GM19324 (cell line): ENCODE results near the gene DNAH8.

Source experiments
- ATAC-seq: cut with Tn5 transposase; IDR thresholded peaks from one replicate; pipeline ENCODE4 v1.9.1; 2021; ENCODE audit warnings: mild to moderate bottlenecking, moderate library complexity; ENCODE audit not compliant: unreplicated experiment, low FRiP score

DNAH8 gene

GRCh38 chr6:38739532-38739931 is 24.4 kb downstream of the DNAH8 start:
- ATAC-seq = no peak

- no peak for ATAC-seq
Observed at GRCh38 chr6:38749473-38749872, 34.4 kb downstream of the DNAH8 start.

- no peak for ATAC-seq
Observed at GRCh38 chr6:38750968-38751615, 36.0 kb downstream of the DNAH8 start.

DNA sequence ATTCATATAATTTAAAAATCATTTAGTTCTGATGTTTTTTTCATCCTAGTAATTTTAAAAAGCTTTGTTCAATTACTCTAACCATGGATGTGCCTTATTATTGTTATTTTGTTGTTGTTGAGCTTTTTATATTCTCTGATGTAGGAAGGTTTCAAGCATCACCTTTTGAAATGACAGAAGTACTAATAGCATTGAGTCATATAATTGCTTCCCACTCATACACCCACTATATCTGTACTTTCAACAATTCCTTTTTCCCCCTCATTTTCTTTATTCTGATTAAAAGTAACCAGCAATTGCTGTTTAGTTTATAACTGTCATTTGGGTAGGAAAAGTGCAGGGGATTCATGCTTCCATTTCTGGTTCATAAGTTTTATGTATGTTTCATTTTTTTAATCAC is 38.6 kb downstream of the DNAH8 start:
- no peak for ATAC-seq

GRCh38 chr6:38755207-38755606 is 40.1 kb downstream of the DNAH8 start:
- no peak for ATAC-seq

- no peak for ATAC-seq
Observed at GRCh38 chr6:38755874-38756273, 40.8 kb downstream of the DNAH8 start.

GRCh38 chr6:38760097-38760496 is 45.0 kb downstream of the DNAH8 start:
- ATAC-seq = no peak

DNA sequence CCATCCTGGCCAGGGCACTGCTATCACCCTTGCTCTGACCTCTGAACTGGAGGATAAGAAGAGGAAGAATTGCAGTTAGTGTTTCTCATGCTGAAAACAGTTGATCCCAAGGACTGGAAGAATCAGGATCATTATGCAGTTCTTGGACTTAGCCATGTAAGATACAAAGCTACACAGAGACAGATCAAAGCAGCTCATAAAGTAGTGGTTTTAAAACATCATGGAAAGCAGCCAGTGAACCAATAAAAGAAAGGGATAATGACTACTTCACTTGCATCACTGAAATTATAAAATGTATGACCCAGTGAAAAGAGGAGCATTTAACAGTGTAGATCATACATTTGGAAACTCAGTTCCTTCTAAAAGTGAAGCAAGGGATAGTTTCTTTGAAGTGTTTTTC is 47.7 kb downstream of the DNAH8 start:
- no peak for ATAC-seq

DNA sequence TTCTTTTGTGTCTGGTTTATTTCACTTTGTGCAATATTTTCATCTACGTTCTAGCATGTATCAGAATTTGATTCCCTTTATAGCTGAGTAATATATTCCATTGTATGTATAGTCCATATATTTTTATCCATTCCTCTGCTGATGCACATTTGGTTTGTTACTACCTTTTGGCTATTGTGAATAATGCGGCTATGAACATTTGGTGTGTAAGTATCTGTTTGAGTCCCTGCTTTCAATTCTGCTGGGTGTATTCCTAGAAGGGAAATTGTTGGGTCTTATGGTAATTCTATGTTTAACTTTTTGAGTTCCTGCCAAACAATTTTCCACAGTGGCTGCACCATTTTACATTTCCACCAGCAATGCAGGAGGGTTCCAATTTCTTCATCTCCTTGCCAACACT is 52.4 kb downstream of the DNAH8 start:
- ATAC-seq = no peak

DNA sequence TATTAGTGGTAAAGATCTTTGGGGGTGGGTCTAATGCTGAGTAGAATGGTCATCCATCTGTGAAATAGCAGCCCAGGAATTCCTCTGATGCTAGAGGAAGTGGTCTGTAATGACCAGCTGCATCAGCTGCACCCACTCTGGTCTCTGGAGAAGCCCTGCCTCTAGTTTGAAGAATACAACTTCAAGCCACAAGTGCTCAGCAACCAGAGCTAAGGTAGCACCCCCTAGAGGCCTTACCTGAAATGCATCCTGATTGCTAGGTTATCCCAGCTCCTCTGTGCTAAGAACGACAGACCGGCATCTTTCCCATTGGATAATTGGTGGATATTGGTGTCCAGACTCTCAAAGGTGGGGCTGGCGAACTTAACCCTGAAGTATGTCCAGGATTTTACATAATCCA is 58.2 kb downstream of the DNAH8 start:
- ATAC-seq = no peak

DNA sequence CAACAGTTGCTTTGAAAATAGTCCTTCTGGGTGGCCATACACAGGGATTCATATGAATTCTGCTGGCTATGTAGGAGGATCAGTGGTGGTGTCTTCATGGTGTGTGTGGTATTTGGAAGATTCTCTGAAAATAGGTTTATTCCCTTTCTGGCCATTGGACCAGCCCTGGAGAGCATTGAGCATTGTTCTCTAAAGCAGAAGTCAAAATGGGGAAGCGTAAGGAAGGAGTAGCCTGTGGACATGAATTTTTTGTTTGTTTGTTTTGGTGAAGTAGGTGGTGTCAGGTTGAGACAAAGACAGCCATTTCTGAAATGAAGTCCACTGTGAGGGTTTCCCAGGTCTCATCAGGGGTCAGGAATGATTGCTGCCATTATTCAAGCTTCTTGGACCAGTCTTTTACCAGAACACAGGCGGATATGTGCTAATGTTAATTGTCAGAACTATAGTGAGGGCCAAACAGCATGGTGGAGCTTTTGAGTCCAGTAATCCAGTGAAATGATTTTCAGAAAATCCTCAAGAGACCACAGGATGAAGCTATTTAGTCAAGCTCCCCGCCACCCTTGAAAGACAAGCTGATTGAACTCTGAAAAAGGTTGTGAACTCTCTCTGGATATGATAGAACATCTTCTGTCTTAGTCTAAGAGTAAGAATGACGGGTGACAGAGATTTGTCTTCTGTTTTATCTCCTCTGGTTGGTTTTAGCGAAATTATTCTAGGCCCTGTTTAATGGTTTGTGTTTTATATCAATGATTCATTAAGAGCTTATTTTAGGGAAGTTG is 60.0 kb downstream of the DNAH8 start:
- ATAC-seq = no peak

DNA sequence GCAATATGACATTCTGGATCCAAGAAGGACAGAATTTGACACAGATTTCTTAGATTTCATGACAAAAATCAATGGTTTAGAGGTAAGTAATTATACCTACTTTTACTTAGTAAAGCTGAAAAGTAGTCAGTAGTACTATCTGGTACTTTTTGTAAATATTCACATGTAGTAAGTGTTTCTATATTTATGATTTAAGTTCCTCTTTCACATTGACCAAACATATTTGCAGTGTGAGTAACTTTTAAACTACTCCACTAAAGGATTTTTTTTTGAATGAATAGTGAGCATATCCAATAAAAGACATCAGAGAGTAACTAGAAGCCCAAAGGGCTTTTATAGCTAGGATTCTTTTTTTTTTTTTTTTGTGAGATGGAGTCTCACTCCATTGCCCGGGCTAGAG is 60.8 kb downstream of the DNAH8 start:
- ATAC-seq = no peak

GRCh38 chr6:38776515-38776914 is 61.4 kb downstream of the DNAH8 start:
- no peak for ATAC-seq

GRCh38 chr6:38779310-38780062 is 64.4 kb downstream of the DNAH8 start:
- ATAC-seq = no peak

- no peak for ATAC-seq
Observed at GRCh38 chr6:38782616-38783015, 67.5 kb downstream of the DNAH8 start.

GRCh38 chr6:38783443-38784228 is 68.5 kb downstream of the DNAH8 start:
- no peak for ATAC-seq

GRCh38 chr6:38784506-38785235 is 69.6 kb downstream of the DNAH8 start:
- no peak for ATAC-seq

DNA sequence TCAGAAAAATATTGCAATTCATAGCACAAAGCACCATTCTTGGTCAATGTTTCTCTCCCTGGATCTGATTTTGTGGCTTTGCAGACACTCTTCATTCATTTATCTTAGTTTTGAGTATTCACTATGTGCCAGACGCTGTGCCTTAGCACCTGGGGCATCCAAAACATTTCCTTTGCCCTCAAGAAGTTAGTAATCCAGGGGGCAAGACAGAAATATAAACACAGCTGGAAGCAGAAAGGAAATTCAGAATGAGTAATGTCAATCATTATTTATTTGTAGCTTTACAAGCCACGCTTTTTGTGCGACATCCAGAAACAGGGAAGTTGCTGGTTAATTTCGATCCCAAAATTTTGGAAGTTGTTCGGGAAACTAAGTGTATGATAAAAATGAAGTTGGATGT is 71.4 kb downstream of the DNAH8 start:
- no peak for ATAC-seq

DNA sequence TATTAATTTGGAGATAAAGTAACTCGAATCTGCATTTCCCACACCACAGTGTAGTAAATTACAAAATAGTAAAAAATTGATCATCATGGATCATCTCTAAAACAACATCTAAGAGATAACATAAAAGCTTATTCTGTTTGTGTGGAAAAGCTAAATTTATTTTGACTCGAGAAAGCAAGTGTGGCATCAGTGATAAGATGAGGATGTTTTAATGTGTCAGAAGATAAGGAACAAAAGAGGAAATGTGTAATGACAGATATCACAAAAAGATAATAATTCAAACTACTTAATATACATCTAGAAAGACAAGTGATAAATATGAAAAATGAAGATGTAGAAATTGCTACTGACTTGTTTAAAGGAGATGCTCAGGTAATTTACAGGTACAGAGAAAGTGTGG is 74.1 kb downstream of the DNAH8 start:
- ATAC-seq = no peak

DNA sequence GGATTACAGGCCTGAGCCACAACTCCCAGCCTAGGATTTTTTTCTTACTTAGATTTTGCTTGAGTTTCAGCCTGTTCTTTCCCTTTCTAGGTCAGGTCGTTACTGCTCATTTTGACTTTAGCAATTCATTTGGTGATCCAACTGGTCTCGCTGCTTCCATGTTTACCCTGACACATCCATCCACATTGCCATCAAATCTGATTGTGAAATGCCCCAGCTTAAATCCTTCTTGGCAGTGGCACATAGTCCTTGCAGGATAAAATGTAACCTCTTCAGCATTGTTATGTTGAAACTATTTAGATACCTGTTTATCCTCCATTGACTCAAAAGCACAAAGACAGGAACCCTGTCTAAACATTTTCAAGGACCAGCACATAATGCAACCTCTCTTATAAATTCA is 77.2 kb downstream of the DNAH8 start:
- ATAC-seq = no peak
